Nephron progenitor cell (in vitro differentiated cells): Measurements from ENCODE around the gene NFATC2.

Source experiments
- DNase-seq: peaks from one replicate; pipeline ENCODE4 v3.0.0; 2021
- H3K27ac Mint-ChIP-seq: 2 replicates; pipeline ENCODE4 v1.8.0; 2021; ENCODE audit warnings: mild to moderate bottlenecking, moderate library complexity, mixed read lengths
- H3K27me3 Mint-ChIP-seq: 2 replicates; pipeline ENCODE4 v1.8.0; 2021; ENCODE audit warnings: mild to moderate bottlenecking, low read depth, mixed read lengths; ENCODE audit not compliant: poor library complexity
- H3K36me3 Mint-ChIP-seq: 2 replicates; pipeline ENCODE4 v1.8.0; 2021; ENCODE audit warnings: low read depth, mixed read lengths
- H3K4me1 Mint-ChIP-seq: 2 replicates; pipeline ENCODE4 v1.8.0; 2021; ENCODE audit warnings: mixed read lengths
- H3K4me3 Mint-ChIP-seq: 2 replicates; pipeline ENCODE4 v1.8.0; 2021; ENCODE audit warnings: mild to moderate bottlenecking, moderate library complexity, mixed read lengths
- H3K9me3 Mint-ChIP-seq: 2 replicates; pipeline ENCODE4 v1.8.0; 2021; ENCODE audit warnings: mild to moderate bottlenecking, moderate library complexity, mixed read lengths
- TF ChIP-seq, protein P1 (sequence below): fragments of 200-600 bp; sonication (generic); IDR thresholded peaks from 2 replicates; pipeline ENCODE4 v1.5.0; 2021; ENCODE audit warnings: antibody characterized with exemption

NFATC2 gene

DNA sequence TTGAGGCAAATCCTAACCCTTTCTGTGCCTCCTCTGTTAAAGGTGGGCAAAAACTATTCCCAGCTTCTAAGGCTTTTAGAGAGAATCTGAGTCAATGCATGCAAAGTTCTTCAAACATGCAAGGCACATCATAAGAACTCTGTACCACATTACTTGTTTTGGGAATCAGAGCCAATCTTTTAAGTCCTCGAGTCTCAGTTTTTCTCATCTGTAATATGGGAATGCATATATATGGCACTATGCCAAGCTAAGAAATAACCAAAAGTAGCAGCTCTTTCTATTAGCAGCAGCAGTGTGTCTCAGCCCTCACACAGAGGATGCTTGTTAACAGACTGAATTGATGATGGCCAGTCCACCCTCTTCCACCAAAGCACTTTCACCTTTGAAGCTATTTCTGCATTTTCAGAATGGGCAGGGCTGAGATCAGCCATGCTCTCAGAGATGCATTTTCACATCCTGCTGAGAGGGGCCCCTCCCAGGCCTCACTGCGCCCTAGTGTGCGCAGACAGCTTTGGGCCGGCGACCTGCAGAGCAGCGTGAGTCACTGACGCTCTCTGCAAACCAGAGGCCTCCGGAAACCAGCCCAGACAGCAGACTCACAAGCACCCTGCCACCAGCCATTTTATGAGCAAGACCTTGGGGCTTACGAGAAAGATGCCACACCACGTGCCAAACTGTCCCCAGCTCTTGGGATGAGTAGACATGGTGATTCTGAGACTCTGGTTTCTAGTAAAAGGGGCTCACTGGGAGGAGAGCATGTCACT is 138.0 kb downstream of the NFATC2 start:
- Mint-ChIP-seq H3K9me3 (no peaks in the 10 kb centered on the region), H3K4me1 (peaks cover 9% of the 10 kb centered on the region), H3K4me3 (no peak overlapping the region), H3K27ac (no peak overlapping the region), H3K36me3 (no peaks in the 10 kb centered on the region), H3K27me3 (peaks cover 9% of the 10 kb centered on the region)
- no peak for DNase-seq
- TF ChIP-seq, protein P1, sequence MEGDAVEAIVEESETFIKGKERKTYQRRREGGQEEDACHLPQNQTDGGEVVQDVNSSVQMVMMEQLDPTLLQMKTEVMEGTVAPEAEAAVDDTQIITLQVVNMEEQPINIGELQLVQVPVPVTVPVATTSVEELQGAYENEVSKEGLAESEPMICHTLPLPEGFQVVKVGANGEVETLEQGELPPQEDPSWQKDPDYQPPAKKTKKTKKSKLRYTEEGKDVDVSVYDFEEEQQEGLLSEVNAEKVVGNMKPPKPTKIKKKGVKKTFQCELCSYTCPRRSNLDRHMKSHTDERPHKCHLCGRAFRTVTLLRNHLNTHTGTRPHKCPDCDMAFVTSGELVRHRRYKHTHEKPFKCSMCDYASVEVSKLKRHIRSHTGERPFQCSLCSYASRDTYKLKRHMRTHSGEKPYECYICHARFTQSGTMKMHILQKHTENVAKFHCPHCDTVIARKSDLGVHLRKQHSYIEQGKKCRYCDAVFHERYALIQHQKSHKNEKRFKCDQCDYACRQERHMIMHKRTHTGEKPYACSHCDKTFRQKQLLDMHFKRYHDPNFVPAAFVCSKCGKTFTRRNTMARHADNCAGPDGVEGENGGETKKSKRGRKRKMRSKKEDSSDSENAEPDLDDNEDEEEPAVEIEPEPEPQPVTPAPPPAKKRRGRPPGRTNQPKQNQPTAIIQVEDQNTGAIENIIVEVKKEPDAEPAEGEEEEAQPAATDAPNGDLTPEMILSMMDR: no peak

DNA sequence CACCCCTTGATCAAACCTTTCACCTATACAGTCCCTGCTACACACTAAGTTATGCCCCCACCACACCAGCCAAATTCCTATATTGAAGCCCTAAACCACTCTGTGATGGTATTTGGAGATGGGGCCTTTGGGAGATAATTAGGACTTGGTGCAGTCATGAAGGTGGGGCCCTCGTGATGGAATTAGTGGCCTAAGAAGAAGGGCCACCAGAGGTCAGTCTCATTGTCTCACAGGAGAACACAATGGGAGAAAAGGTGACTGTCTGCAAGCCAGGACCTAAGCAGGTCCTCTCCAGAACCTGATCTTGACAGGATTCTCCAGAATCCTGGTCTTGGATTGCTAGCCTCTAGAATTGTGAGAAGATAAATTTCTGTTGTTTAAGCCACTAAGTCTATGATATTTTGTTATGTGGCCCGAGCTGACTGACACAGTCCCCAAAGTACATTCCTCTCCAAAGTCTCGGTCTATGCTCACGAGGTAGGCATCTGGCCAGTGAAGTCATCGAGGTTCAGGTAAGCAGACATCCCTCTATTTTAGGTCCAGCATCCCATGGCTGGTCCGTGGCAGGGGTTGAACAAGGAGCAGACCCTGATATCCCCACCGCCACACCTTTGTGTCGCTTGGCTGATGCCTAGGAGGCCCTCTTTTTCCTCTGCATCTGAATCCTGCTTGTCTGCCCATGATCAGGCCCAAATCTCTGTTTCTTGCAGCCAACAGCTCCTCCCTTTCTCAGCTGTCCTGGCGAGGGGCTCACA is 138.9 kb downstream of the NFATC2 start:
- Mint-ChIP-seq H3K4me3 (no peak overlapping the region), H3K4me1 (peaks cover 5% of the 10 kb centered on the region), H3K9me3 (no peaks in the 10 kb centered on the region), H3K27me3 (peaks cover 13% of the 10 kb centered on the region), H3K27ac (no peak overlapping the region), H3K36me3 (no peaks in the 10 kb centered on the region)
- no peak for DNase-seq
- TF ChIP-seq, protein P1: no peak

DNA sequence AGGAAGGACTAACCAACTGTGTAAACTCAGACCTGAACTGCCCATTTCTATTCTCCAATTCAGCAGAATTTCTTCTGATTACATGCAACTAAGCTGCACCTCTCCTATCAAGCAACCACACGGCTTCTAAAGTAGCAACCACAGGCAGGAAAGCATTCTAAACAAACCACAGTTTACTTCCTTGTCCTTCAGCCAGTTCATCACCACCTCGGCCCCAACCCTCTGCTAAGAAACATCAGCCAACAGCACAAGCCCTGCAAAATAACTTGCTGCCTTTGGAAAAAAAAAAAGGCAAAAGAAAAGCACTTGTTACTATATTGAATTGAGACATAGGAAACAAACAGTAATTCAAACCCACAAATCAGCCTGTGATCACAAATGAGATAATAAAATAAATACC is 140.3 kb downstream of the NFATC2 start:
- DNase-seq: no peak
- Mint-ChIP-seq H3K27me3 (peaks cover 10% of the 10 kb centered on the region), H3K4me3 (no peak overlapping the region), H3K9me3 (no peaks in the 10 kb centered on the region), H3K4me1 (peaks cover 10% of the 10 kb centered on the region), H3K36me3 (no peaks in the 10 kb centered on the region), H3K27ac (no peak overlapping the region)
- TF ChIP-seq, protein P1: no peak

DNA sequence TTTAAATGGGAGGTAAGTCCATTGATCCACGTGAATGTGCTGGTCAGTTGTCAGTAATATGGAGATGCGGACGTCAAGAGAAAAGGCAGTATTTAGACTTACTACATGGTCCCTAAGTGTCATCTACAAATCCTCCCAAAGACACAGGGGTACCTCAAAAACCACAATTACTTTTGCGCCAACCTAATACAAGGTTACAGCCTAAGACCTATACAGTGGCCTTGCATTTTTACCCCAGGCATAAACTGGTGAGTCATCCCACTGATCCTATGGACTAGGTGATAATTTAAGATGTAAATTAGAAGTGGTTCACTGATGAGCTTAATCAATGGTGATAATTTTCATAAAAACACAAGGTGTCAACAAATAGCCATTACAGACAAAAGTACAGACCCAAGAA is 141.0 kb downstream of the NFATC2 start:
- DNase-seq: no peak
- Mint-ChIP-seq H3K27ac (no peak overlapping the region), H3K4me3 (no peak overlapping the region), H3K9me3 (no peaks in the 10 kb centered on the region), H3K36me3 (no peaks in the 10 kb centered on the region), H3K27me3 (peaks cover 10% of the 10 kb centered on the region), H3K4me1 (peaks cover 17% of the 10 kb centered on the region)
- TF ChIP-seq, protein P1: no peak

DNA sequence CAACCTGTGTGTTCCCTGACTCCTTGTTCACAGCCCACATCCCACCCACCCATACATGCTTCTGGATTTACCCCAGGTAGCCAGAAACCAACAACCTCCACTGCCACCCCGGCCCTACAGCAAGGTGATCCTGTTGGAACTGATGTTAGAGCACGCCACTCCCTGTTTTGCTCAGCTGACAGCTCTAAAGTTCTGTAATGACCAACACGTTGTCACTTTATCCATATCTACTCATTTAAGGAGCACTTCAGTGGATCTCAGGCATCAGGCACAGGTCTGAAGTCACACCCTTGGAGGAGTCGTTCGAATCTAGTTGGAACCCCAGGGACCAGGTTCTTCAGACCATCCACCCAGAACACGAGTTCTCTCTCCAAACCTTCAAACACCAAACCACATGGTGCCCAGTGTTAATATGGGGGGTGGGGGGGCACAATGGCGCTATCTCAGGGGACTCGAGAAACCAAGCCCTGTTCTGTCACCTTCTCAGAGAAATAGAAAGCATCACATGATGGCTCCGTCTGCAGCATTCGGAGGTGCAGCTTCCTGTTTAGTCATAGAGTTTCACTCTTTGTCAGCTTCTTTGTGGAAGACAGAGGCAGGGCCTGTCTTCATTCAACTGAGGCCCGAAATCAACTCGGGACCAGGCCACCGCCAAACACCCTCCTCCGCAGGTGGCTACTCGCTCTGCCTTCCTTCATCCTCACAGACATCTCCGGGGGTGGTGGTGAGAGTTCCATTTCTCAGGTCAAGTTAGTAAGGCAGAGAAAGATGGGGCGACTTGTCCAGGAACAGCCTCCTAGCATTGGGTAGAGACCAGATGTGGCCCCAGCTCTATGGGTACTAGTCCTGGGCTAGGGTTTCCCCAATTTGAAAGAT is 142.2 kb downstream of the NFATC2 start:
- TF ChIP-seq, protein P1: no peak
- H3K4me1 Mint-ChIP-seq: peaks cover 20% of the 10 kb centered on the region
- no peak for DNase-seq
- H3K9me3 Mint-ChIP-seq: no peaks in the 10 kb centered on the region
- no peaks in the 10 kb centered on the region for H3K36me3 Mint-ChIP-seq
- peaks cover 6% of the 10 kb centered on the region for H3K27me3 Mint-ChIP-seq
- no peak overlapping the region for H3K4me3 Mint-ChIP-seq
- no peak overlapping the region for H3K27ac Mint-ChIP-seq
